Inflammatory macrophage treated with lipopolysaccharide for 4 hours (primary cell): ENCODE data around the gene NFKBIA.
"Not testable (repeated sequence)": the region's sequence is repeated elsewhere in the genome, so short reads cannot be mapped to it uniquely, and the experiment has no call there.

Source experiments
- DNase-seq: peaks from one replicate; pipeline ENCODE4 v3.0.0-alpha.2; 2020

The NFKBIA gene

GRCh38 chr14:35366521-35366976, 38.0 kb downstream of the NFKBIA start:
- no peak for DNase-seq

- DNase-seq: peak; percentile 96
Observed at GRCh38 chr14:35366056-35366451, 38.5 kb downstream of the NFKBIA start.

DNA sequence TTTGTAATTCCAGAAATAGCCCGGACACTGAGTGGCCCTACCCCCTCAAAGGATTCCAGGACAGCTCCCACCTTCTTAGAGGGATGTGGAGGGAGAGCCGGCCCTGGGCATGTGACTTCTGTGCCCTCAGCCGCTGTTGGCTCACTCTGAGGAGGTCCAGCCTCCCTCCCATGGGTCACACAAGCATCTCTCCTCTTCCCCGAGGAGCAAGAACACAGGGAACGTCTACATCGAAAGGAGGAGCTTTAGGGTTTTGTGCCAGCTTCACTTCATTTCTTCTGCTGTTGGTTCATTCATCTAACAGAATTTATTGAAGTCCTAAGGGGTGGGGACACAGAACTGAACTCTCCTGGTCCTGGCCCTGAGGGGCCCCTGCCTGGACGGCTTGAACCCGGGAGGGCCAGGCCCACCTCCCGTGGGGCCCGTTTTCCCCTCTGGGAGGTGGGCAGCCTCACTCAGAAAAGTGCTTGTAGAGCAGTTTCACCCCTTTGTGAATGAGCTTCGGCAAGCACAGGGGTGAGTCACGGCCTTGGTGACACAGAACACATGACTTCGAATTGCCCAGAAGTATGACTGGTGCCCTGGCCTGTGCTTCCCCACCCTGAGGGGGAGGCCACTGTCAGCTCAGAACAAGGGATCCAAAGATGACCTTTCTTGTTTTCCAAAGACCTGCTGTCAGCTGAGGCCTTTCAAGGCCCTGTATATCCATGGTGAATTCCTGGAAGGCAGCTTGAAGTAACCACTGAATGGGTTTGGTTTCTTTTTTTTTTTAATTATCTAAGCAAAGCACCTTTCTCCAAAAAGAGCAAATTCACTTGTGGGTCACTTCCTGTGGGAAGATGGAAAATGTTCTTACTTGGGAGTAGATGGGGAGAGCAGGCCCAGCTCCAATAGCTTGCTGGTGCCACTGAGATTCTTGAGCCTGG, 39.2 kb downstream of the NFKBIA start:
- DNase-seq: peak; percentile 98

DNA sequence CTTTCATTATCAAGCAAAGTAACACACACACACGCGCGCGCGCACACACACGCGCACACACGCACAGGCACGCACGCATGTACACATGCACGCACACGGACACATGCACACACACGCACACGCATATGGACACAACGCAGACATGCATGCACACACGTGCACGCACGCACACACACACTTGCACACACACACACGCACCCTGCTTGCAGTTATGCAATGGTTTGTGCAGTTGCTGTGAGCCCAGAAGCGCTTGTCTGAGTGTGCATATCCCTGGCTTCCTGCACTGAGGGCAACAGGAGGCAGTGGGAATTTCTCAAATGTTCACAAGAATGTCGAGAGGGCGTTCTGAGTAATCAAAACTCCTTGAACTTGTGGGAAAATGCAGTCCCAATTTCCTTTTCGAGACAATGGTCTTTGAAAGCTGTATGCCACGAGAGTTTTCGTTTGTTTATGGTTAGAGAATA, 41.6 kb downstream of the NFKBIA start:
- DNase-seq: no peak

DNA sequence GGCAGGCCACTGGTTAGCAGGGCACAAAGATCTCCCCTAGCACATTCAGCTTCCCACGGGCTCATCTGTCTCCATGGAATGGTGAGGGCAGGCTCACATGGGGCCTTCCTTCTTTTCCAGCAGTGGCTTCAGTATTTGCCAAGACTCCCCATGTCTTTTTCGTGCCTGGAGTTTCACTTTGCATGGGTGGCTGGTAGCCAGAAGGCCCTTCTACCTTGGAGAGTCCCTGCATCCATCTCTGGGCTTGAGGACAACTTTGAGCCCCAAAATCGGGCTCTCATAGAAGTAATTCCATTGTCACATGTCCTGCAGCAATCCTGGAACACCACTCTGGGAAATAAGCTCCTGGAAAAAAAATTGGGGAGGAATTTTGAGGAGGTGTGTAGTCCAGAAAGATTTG, 42.1 kb downstream of the NFKBIA start:
- no peak for DNase-seq

GRCh38 chr14:35361141-35361480, 43.4 kb downstream of the NFKBIA start:
- no peak for DNase-seq

- DNase-seq: not testable (repeated sequence)
Observed at GRCh38 chr14:35359655-35360054, 44.9 kb downstream of the NFKBIA start.

DNA sequence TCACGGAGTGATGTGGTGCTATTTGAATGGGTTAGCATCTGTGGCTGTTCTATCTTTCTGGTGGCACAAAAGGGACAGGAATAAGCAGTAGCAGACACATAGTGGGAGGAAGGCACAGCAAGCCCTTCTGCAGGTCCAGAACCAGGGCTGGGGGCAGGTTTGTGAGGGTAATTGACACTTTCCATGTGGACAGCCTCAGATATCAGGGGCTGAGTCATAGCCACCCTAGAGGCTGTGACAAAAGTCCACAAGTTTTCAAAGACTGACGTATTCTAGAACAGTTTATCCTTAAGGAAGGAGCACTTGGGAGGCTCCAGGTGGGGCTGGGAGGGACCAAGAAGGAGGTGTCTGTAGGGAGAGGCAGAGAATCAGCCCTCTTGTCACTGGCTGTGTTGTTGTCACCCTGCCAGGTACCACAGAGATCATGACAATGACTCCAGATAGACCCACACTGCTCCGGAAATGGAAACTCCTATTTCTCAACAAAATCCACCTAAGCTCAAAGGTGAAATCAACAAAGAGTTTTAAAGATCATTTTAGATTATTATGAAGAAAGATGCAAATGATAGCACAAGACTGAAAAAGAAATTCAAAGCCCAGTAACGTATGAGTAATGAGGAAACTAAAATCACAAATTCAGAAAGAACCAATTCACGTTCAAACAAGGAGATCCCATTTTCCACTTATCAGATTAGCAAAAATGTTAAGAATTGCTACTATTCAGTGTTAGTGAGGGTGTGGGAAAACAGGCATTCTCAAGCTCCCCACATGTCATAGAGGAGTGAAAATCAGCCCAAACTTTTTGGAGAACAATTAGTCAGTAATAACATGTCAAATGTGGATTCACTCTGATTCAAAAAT, 48.3 kb downstream of the NFKBIA start:
- no peak for DNase-seq

DNA sequence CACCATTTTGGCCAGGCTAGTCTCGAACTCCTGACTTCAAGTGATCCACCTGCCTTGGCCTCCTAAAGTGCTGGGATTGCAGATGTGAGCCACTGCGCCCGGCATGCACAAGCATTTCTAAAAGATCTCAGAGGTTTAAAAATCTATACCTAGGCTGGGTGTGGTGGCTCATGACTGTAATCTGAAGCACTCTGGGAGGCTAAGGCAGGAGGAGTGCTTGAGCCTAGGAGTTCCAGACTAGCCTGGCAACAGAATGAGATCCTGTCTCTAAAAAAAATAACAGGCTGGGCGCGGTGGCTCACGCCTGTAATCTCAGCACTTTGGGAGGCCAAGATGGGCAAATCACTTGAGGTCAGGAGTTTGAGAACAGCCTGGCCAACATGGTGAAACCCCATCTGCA, 49.3 kb downstream of the NFKBIA start:
- DNase-seq: not testable (repeated sequence)

DNA sequence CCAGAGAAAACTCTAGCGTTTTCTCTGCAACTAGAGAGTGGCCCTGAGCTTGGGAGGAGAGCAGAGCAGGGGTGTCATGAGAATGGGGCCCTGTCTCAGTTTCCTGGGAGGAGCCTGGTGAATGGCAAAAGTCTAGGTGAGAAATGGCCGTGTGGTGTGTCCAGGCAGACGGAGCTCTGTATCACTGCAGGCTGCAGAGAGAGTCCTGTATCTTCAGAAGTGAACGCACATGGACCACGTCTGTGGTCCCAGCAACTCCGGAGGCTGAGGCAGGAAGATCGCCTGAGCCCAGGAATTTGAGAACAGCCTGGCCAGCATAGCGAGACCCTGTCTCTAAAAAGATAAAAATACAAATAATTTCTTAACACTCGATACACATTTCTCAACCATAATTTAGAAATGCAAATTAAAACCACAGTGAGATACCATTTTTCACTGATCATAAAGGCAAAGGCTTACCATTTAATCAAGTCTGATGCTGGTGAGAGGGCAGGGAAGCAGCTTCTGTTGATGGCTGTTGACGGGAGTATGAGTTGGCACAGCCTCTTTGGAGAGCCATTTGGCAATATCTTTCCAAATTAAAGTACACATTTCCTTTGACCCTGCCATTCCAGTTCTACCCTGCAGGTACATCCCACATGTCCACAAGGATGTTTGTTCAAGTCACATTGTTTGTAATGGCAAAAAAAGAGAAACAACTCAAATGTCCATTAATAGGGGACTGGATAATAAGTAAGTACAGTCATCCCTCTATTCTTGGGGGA, 51.0 kb downstream of the NFKBIA start:
- DNase-seq: no peak

DNA sequence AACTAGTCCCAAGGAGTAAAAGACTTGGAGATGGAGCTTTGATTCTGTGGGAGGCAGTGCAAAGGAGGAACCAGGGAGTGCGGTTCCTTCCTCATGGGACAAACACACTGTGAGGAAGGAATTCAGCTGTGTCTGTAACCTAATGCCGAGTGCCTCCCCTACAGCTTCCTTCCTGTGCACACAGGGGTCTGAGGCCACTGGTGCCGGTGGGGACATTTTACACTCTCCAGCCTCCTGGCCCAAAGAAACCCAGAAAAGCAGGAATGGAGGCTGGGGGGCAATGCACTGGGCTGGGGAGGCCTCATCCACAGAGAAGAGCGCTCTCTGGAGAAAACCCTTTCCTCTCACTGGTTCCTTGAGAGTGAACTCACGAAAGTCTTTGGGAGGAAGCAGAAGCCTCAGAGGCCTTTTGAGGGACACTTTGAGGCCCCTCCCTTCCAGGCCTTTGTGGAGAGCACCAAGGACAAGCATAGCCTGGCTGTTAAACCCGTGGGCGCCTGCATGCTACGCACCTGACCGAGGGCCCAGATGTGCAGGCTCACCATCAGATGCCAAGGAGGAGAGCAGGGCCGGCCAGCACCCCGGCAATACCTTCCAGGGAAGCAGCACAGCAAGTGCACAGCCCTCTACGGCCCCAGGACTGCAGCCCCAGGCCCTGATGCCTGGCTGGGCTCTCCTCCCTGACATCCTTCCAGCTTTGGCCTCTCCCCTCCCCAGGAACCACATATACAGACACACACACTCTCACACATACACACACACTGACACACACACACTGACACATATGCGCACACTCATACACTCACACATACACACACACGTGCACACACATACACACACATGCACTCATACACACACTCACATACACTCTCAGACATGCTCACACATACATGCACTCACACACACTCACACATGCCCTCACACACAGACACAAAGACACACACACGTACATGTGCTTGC, 52.0 kb downstream of the NFKBIA start:
- DNase-seq: peak; percentile 70

DNA sequence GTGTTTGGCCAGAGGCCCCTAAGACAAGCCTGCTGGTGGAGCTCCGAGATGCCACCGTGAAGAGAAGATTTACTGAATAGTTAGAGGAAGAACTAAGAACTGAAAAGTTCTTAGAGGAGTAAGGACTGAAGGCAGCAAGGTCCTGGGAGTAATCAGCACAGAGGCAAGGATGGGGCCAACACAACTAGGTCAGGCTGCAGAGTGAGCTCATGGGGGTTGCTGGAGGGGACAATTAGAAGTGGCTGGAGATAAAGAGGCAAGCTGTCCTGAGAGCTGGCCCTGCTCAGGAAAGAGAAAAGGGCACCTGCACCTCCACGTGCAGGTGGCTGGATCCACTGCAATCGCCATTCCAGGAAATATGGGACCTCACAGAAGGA, 52.7 kb downstream of the NFKBIA start:
- no peak for DNase-seq
